GM10847 (cell line): Measurements from ENCODE around the gene SLC22A16.

Experiments
- POLR2A ChIP-seq: IDR thresholded peaks from 2 replicates; pipeline ENCODE4 v1.6.1; 2011; ENCODE audit not compliant: insufficient read length; ENCODE audit errors: extremely low read depth

The SLC22A16 gene

GRCh38 chr6:110462884-110463481 is 13.4 kb downstream of the SLC22A16 start:
- no peak for TF ChIP-seq POLR2A

GRCh38 chr6:110461376-110461775 is 15.0 kb downstream of the SLC22A16 start:
- no peak for TF ChIP-seq POLR2A

GRCh38 chr6:110459137-110459536 is 17.3 kb downstream of the SLC22A16 start:
- no peak for TF ChIP-seq POLR2A

GRCh38 chr6:110458476-110458875 is 17.9 kb downstream of the SLC22A16 start:
- TF ChIP-seq POLR2A: no peak

- TF ChIP-seq POLR2A: no peak
Observed at GRCh38 chr6:110456694-110457093, 19.7 kb downstream of the SLC22A16 start.

GRCh38 chr6:110449541-110449895 is 26.9 kb downstream of the SLC22A16 start:
- no peak for TF ChIP-seq POLR2A

GRCh38 chr6:110448846-110449540 is 27.4 kb downstream of the SLC22A16 start:
- TF ChIP-seq POLR2A: no peak

- no peak for TF ChIP-seq POLR2A
Observed at GRCh38 chr6:110447761-110448160, 28.7 kb downstream of the SLC22A16 start.

GRCh38 chr6:110446405-110446804 is 30.0 kb downstream of the SLC22A16 start:
- no peak for TF ChIP-seq POLR2A

GRCh38 chr6:110440026-110440425 is 36.4 kb downstream of the SLC22A16 start:
- no peak for TF ChIP-seq POLR2A

- no peak for TF ChIP-seq POLR2A
Observed at GRCh38 chr6:110439356-110439755, 37.1 kb downstream of the SLC22A16 start.

- no peak for TF ChIP-seq POLR2A
Observed at GRCh38 chr6:110434961-110435602, 41.3 kb downstream of the SLC22A16 start.

GRCh38 chr6:110432285-110432900 is 44.0 kb downstream of the SLC22A16 start:
- TF ChIP-seq POLR2A: no peak

GRCh38 chr6:110430741-110431140 is 45.7 kb downstream of the SLC22A16 start:
- TF ChIP-seq POLR2A: no peak

- TF ChIP-seq POLR2A: no peak
Observed at GRCh38 chr6:110430236-110430635, 46.2 kb downstream of the SLC22A16 start.

- no peak for TF ChIP-seq POLR2A
Observed at GRCh38 chr6:110428153-110428552, 48.3 kb downstream of the SLC22A16 start.

- no peak for TF ChIP-seq POLR2A
Observed at GRCh38 chr6:110425816-110426215, 50.6 kb downstream of the SLC22A16 start.

GRCh38 chr6:110422444-110422822 is 54.0 kb downstream of the SLC22A16 start:
- no peak for TF ChIP-seq POLR2A
